Gastroesophageal sphincter (tissue), 4 donors: Measurements from ENCODE around the gene ECT2L. TPM values are rescaled to one million over a fixed set of nuclear protein-coding genes. Genes with fewer than 3 reads are reported as not detected.

Experiments
- ATAC-seq: fragments of 150-250 bp; one replicate; pipeline ENCODE4 v1.9.1; 2016; ENCODE audit warnings: mild to moderate bottlenecking, moderate library complexity
- H3K27ac ChIP-seq, 4 donors: fragments of 200-600 bp; sonication (generic) in 3 of 4; 1 replicate in 3 of 4; 2 replicates in 1 of 4; pipeline ENCODE4 v1.5.1; 2016 to 2019
- H3K27me3 ChIP-seq: fragments of 200-600 bp; sonication (generic); one replicate; pipeline ENCODE4 v1.5.1; 2019
- H3K36me3 ChIP-seq, 2 donors: fragments of 200-600 bp; sonication (generic); one replicate each; pipeline ENCODE4 v1.5.1; 2019; ENCODE audit warnings: control low read depth in 1 of 2
- H3K4me1 ChIP-seq, 3 donors: fragments of 200-600 bp; sonication (generic); 1 replicate in 2 of 3; 2 replicates in 1 of 3; pipeline ENCODE4 v1.5.1; 2016 to 2019; ENCODE audit warnings: control low read depth in 2 of 3
- H3K4me3 ChIP-seq, 2 donors: fragments of 200-600 bp; sonication (generic); one replicate each; pipeline ENCODE4 v1.5.1; 2019; ENCODE audit warnings: mild to moderate bottlenecking in 1 of 2, moderate library complexity in 1 of 2
- H3K9me3 ChIP-seq, 3 donors: fragments of 200-600 bp; sonication (generic); one replicate each; pipeline ENCODE4 v1.5.1; 2017 to 2019; ENCODE audit warnings: control low read depth in 2 of 3
- EP300 ChIP-seq: sonication (generic); formaldehyde crosslinking; IDR thresholded peaks from one replicate; pipeline ENCODE4 v1.6.1; 2017; ENCODE audit warnings: antibody characterized with exemption, mild to moderate bottlenecking
- POLR2A ChIP-seq, 2 donors: fragments of 450-650 bp; IDR thresholded peaks; one replicate each; pipeline ENCODE4 v1.6.1; 2017; ENCODE audit warnings: antibody characterized with exemption in 2 of 2, mild to moderate bottlenecking in 2 of 2, moderate library complexity in 1 of 2
- POLR2AphosphoS5 ChIP-seq: sonication (generic); formaldehyde crosslinking; IDR thresholded peaks from one replicate; pipeline ENCODE4 v1.6.1; 2017; ENCODE audit warnings: antibody characterized with exemption
- WGBS, 2 donors: methylation state at CpG; one replicate each; pipeline ENCODE4 v1.1.5; 2018; ENCODE audit warnings: low coverage in 1 of 2; 5-methylcytosine and 5-hydroxymethylcytosine counted together
- total RNA-seq, 4 donors: library from RNA; depleted of rRNA; stranded (reverse); fragments of >200 nt; gene quantifications; one replicate each; pipeline ENCODE4 v1.1.0, GENCODE V29; 2016
- TF ChIP-seq, protein P1 (sequence below), 4 experiments: fragments of 200-600 bp in 2 of 4; fragments of 450-650 bp in 2 of 4; sonication (generic) in 1 of 4; IDR thresholded peaks; one replicate each; pipeline ENCODE4 v1.5.1; 2017 to 2019; ENCODE audit warnings: antibody characterized with exemption in 4 of 4, mild to moderate bottlenecking in 2 of 4, moderate library complexity in 2 of 4

Gene ECT2L
- total RNA-seq, 4 donors from 2014 or later = 0.27 TPM; not detected in 3

DNA sequence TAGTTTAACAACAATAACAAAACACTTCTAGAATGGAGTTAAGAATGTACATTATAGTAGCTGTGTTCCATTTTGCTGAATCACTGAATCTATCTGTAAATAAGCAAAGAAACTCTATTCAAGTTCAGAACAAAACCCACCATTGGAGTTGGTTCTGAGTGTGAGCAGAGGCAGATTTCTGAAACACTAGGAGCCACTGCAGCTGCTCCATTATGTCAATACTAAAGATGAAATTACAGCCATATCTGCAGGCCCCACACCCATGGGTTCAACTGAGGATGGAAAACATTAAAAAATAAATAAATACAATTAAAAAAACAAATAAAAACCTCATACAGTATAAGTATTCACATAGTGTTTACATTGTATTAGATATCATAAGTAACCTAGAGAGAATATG lies 101.1 kb downstream of the ECT2L start:
- Histone ChIP-seq H3K27ac (no peak overlapping the region), H3K4me3 (no peak overlapping the region), H3K9me3 (no peaks in the 10 kb centered on the region), H3K4me1 (no peaks in the 10 kb centered on the region), H3K36me3 (peaks cover 4 to 31% of the 10 kb centered on the region in 2 donors), H3K27me3 (no peaks in the 10 kb centered on the region)
- ATAC-seq = no peak
- TF ChIP-seq, protein P1, sequence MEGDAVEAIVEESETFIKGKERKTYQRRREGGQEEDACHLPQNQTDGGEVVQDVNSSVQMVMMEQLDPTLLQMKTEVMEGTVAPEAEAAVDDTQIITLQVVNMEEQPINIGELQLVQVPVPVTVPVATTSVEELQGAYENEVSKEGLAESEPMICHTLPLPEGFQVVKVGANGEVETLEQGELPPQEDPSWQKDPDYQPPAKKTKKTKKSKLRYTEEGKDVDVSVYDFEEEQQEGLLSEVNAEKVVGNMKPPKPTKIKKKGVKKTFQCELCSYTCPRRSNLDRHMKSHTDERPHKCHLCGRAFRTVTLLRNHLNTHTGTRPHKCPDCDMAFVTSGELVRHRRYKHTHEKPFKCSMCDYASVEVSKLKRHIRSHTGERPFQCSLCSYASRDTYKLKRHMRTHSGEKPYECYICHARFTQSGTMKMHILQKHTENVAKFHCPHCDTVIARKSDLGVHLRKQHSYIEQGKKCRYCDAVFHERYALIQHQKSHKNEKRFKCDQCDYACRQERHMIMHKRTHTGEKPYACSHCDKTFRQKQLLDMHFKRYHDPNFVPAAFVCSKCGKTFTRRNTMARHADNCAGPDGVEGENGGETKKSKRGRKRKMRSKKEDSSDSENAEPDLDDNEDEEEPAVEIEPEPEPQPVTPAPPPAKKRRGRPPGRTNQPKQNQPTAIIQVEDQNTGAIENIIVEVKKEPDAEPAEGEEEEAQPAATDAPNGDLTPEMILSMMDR (IDR thresholded peaks at IDR 0.05) = no peak
- TF ChIP-seq POLR2AphosphoS5 (no peak), EP300 (no peak), POLR2A (IDR thresholded peaks at IDR 0.05) (no peak)

DNA sequence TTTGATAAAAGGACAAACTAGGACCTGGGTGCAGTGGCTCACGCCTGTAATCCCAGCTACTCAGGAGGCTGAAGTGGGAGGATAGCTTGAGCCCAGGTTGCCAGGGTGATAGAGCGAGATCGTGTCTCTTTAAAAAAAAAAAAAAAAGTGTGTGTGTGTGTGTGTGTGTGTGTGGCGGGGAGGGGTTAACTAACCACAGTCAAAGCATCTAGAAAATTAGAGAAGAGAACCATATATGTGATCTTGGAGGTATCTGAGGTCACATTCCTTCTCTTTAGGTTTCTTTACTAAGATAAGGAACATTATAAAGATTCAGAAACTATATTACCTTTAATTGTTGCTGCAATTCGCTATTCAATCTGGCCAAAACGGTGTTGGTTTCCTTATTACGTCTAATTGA lies 111.3 kb downstream of the ECT2L start:
- no peaks in the 10 kb centered on the region for H3K27me3 ChIP-seq
- H3K4me1 ChIP-seq = no peaks in the 10 kb centered on the region
- 94 to 100% methylated on average over 4 to 6 of the region's 7 CpGs for WGBS, 2 donors
- ATAC-seq = no peak
- H3K36me3 ChIP-seq = peaks cover 7 to 98% of the 10 kb centered on the region in 2 donors
- no peaks in the 10 kb centered on the region for H3K9me3 ChIP-seq
- TF ChIP-seq EP300 (no peak), POLR2A (IDR thresholded peaks at IDR 0.05) (no peak), POLR2AphosphoS5 (no peak)
- TF ChIP-seq, protein P1 (IDR thresholded peaks at IDR 0.05) = no peak
- no peak overlapping the region for H3K4me3 ChIP-seq
- H3K27ac ChIP-seq = no peak overlapping the region

DNA sequence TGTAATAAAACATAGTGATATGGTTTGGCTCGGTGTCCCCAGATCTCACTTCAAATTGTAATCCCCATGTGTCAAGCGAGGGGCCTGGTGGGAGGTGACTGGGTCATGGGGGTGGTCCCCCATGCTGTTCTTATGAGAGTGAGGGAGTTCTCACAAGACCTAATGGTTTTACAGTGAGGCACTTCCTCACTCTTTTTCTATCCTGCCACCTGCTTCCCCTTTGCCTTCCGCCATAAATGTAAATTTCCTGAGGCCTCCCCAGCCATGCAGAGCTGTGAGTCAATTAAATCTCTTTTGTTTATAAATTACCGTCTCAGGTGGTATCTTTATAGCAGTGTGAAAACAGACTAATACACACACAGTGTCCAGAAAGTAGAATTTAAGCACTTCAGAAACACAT lies 113.6 kb downstream of the ECT2L start:
- WGBS, 2 donors = 77 to 82% methylated on average over 4 of the region's 4 CpGs
- peaks cover 6 to 98% of the 10 kb centered on the region in 2 donors for H3K36me3 ChIP-seq

DNA sequence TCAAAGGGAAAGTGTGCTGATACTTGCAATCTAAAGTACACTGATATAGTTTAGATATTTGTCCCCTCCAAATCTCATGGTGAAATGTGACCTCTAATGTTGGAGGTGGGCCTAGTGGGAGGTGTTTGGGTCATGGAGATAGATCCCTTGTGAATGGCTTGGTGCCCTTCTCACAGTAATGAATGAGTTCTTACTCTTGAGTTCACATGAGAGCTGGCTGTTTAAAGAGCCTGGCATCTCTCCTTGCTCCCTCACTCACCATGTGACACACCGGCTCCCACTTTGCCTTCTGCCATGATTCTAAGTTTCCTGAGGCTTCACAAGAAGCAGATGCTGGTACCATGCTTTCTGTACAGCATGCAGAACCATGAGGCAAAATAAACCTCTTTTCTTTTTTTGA lies 114.1 kb downstream of the ECT2L start:
- no peaks in the 10 kb centered on the region for H3K9me3 ChIP-seq
- TF ChIP-seq POLR2A (IDR thresholded peaks at IDR 0.05) (no peak), POLR2AphosphoS5 (no peak), EP300 (no peak)
- TF ChIP-seq, protein P1 (IDR thresholded peaks at IDR 0.05) = no peak
- no peaks in the 10 kb centered on the region for H3K27me3 ChIP-seq
- 100% methylated on average over 1 of the region's 1 CpG; no CpG with 5 or more reads in 1 of the 2 donors for WGBS, 2 donors
- H3K27ac ChIP-seq = no peak overlapping the region
- no peaks in the 10 kb centered on the region for H3K4me1 ChIP-seq
- H3K36me3 ChIP-seq = peaks cover 5 to 98% of the 10 kb centered on the region in 2 donors
- ATAC-seq = no peak
- no peak overlapping the region for H3K4me3 ChIP-seq

More for the DNA sequence above, 113.6 kb downstream of the ECT2L start:
- Histone ChIP-seq H3K4me3 (no peak overlapping the region), H3K9me3 (no peaks in the 10 kb centered on the region), H3K27ac (no peak overlapping the region), H3K27me3 (no peaks in the 10 kb centered on the region), H3K4me1 (no peaks in the 10 kb centered on the region)
- no peak for ATAC-seq
- TF ChIP-seq, protein P1 (IDR thresholded peaks at IDR 0.05) = no peak
- no peak for TF ChIP-seq POLR2A (IDR thresholded peaks at IDR 0.05)
- no peak for TF ChIP-seq POLR2AphosphoS5
- TF ChIP-seq EP300 = no peak

DNA sequence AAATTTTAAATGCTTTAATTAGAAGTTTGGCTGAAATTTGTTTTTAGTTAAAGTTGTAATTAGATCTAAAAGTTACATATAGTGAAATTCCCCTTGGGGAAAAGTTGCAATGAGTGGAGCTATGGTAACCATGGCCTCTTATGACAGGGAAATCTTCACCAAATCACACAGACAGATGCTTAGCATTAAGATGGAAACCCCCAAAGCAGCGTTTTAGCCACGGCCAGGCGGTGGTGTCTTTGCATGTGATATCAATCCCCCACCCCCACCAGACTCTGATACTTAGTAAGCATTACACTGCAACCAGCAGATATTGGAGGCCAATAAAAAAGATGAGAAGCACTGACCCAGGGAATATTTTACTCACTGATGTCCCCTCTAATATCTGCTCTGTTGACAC lies 116.4 kb downstream of the ECT2L start:
- TF ChIP-seq EP300 (no peak), POLR2AphosphoS5 (no peak), POLR2A (IDR thresholded peaks at IDR 0.05) (no peak)
- TF ChIP-seq, protein P1 (IDR thresholded peaks at IDR 0.05) = no peak
- no peaks in the 10 kb centered on the region for H3K27me3 ChIP-seq
- no peaks in the 10 kb centered on the region for H3K9me3 ChIP-seq
- no peak for ATAC-seq
- no peaks in the 10 kb centered on the region for H3K4me1 ChIP-seq
- WGBS, 2 donors = 61 to 62% methylated on average over 2 to 3 of the region's 3 CpGs
- no peak overlapping the region for H3K27ac ChIP-seq
- no peak overlapping the region for H3K4me3 ChIP-seq
- H3K36me3 ChIP-seq = peaks cover 5 to 98% of the 10 kb centered on the region in 2 donors
